Uterus (tissue), 4 donors: ENCODE results near the gene CADM4. TPM values are rescaled to one million over a fixed set of nuclear protein-coding genes. Genes with fewer than 3 reads are reported as not detected.
"Not testable (repeated sequence)": the region's sequence is repeated elsewhere in the genome, so short reads cannot be mapped to it uniquely, and the experiment has no call there.

Experiments
- DNase-seq, 2 donors: peaks; one replicate each; pipeline ENCODE4 v3.0.0-alpha.2; 2019 to 2020
- H3K27ac ChIP-seq, 2 donors: fragments of 200-600 bp; sonication (generic); 1 replicate in 1 of 2; 2 replicates in 1 of 2; pipeline ENCODE4 v1.5.1; 2016 to 2018
- H3K27me3 ChIP-seq, 2 donors: fragments of 200-600 bp; sonication (generic); one replicate each; pipeline ENCODE4 v1.5.1; 2018 to 2019; ENCODE audit warnings: control low read depth in 1 of 2
- H3K36me3 ChIP-seq, 2 donors: fragments of 200-600 bp; sonication (generic); one replicate each; pipeline ENCODE4 v1.5.1; 2019; ENCODE audit warnings: control low read depth in 1 of 2
- H3K4me1 ChIP-seq, 2 donors: fragments of 200-600 bp; sonication (generic); one replicate each; pipeline ENCODE4 v1.5.1; 2018 to 2019; ENCODE audit warnings: control low read depth in 1 of 2
- H3K4me3 ChIP-seq, 2 donors: fragments of 200-600 bp; sonication (generic); 1 replicate in 1 of 2; 2 replicates in 1 of 2; pipeline ENCODE4 v1.5.1; 2018 to 2019; ENCODE audit warnings: mild to moderate bottlenecking in 1 of 2
- H3K9me3 ChIP-seq, 2 donors: fragments of 200-600 bp; sonication (generic); one replicate each; pipeline ENCODE4 v1.5.1; 2019; ENCODE audit warnings: control low read depth in 1 of 2
- POLR2A ChIP-seq, 2 donors: fragments of 450-650 bp; IDR thresholded peaks; one replicate each; pipeline ENCODE4 v1.6.1; 2016; ENCODE audit warnings: antibody characterized with exemption in 2 of 2, mild to moderate bottlenecking in 1 of 2, moderate library complexity in 1 of 2
- intact Hi-C: fragments of 100-400 bp; cut with DNase I; formaldehyde crosslinking; loops from one replicate; pipeline ENCODE4 v1.15.1; 2023; ENCODE audit warnings: low total_unique reads
- total RNA-seq, 4 donors: library from RNA; depleted of rRNA in 3 of 4; stranded (reverse); fragments of >200 nt in 3 of 4; gene quantifications; one replicate each; pipeline versions ENCODE4 v1.1.0 to v1.2.4, GENCODE V29; 2014 to 2023
- TF ChIP-seq, protein P1 (sequence below), 4 experiments: fragments of 200-600 bp in 2 of 4; fragments of 450-650 bp in 2 of 4; sonication (generic) in 2 of 4; IDR thresholded peaks; one replicate each; pipeline ENCODE4 v1.5.1; 2016 to 2019; ENCODE audit warnings: antibody characterized with exemption in 4 of 4, mild to moderate bottlenecking in 2 of 4, moderate library complexity in 1 of 4
- donor health status: DM: yes; HTN: yes; CAD: no.

CADM4 gene
- total RNA-seq, 4 donors from 2014 or later: 2.1 to 18.6 (median 10.5) TPM

DNA sequence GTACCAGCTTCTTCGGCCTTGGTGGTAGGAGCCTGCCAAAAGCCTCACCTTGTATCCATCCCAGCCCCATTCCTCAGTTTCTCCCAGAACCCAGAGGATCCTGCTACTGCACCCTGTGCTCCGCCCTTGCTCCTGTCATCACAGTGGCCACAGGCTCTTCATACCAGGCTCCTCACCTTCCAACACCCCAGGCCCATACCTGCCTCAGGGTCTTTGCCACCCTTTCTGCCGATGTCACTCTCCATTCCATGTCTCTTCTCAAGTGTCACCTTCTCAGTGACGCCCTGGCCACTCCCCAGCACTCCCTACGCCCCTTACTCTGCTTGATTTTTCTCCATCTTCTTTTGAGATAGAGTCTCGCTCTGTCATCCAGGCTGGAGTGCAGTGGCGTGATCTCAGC, 29.8 kb downstream of the CADM4 start:
- H3K27me3 ChIP-seq: no peaks in the 10 kb centered on the region
- H3K4me3 ChIP-seq: no peak overlapping the region
- TF ChIP-seq, protein P1, sequence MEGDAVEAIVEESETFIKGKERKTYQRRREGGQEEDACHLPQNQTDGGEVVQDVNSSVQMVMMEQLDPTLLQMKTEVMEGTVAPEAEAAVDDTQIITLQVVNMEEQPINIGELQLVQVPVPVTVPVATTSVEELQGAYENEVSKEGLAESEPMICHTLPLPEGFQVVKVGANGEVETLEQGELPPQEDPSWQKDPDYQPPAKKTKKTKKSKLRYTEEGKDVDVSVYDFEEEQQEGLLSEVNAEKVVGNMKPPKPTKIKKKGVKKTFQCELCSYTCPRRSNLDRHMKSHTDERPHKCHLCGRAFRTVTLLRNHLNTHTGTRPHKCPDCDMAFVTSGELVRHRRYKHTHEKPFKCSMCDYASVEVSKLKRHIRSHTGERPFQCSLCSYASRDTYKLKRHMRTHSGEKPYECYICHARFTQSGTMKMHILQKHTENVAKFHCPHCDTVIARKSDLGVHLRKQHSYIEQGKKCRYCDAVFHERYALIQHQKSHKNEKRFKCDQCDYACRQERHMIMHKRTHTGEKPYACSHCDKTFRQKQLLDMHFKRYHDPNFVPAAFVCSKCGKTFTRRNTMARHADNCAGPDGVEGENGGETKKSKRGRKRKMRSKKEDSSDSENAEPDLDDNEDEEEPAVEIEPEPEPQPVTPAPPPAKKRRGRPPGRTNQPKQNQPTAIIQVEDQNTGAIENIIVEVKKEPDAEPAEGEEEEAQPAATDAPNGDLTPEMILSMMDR (IDR thresholded peaks at IDR 0.05): no peak
- no peak for TF ChIP-seq POLR2A (IDR thresholded peaks at IDR 0.05)
- no peak overlapping the region for H3K27ac ChIP-seq
- H3K9me3 ChIP-seq: no peaks in the 10 kb centered on the region
- no peak for DNase-seq
- H3K36me3 ChIP-seq: no peaks in the 10 kb centered on the region
- H3K4me1 ChIP-seq: no peaks in the 10 kb centered on the region
- intact Hi-C loops: no loop called here

DNA sequence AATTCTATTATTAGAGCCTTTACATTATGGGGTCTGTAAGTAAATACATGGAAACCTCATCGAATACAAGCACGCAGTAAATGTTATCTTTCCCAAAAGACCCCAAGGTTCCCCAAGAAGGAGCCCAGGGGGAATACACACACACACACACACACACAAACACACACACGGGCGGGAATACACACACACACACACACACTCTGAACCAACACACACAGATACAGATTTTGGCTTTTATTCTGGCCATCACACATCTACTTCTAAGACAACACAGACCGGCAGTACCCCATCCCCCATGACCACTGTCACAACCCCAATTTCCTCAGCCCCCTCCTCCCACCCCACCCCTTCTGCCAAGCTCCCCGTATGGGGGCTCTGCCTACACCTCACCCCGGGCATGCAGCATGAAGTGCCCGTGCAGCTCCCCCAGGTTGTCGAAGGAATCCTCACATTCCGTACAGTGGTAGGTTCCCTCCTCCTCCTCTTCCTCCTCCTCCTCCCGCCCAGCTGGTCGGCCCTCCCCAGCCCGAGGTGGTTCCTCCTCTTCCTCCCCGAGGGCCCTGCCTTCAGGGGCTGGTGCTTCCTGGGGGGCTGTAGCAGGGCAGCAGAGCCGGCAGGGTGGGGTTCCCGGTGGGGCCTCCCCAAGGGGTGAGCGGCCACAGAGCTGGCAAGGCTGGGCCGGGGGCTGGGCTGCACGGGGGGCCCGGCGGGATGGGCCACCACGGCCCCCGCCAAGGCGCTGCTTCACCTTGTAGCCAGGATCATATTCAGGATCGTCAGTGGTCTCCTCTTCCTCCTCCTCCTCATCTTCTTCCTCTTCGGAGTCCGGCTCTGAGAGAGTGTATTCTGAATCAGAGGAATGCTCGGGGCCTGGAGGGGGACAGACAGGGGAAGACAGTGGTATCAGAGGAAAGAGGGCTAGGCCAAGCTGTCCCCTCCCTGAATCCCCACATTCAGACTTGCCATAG, 32.1 kb downstream of the CADM4 start:
- Histone ChIP-seq H3K4me3 (no peak overlapping the region), H3K36me3 (no peaks in the 10 kb centered on the region), H3K9me3 (no peaks in the 10 kb centered on the region), H3K27me3 (no peaks in the 10 kb centered on the region), H3K27ac (no peak overlapping the region), H3K4me1 (no peaks in the 10 kb centered on the region)
- intact Hi-C loops: no loop called here
- TF ChIP-seq, protein P1 (IDR thresholded peaks at IDR 0.05): no peak
- no peak for TF ChIP-seq POLR2A (IDR thresholded peaks at IDR 0.05)
- DNase-seq: no peak

DNA sequence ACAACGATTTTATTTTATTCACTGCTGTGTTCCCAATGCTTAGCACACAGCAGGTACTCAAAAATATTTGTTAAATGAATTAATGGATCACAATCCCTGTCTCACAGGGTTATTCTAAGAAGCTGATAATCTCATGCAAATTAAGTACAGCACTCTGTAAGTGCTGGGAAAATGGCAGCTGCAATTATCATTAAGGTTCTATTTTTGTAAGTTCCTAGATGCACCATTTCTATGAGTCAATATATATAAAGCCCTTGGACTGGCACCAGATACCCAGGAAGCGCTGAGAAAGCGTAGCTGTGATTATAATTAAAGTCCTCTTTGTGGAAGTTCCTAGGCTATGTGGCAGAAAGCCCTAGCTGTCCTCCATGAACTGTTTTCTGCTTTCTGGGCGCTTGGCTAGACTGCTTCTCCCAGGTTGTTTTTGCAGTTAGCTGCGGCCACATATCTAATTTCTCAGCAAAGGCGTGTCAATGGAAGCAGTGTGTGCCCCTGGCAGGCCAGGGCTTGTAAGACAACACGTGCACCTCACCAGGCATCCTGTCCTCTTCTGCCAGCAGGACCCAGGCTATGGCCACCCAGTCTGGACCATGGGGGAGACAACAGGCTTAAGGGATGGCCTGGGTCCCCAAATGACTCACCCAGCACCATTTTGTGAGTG, 33.0 kb downstream of the CADM4 start:
- Histone ChIP-seq H3K27me3 (no peaks in the 10 kb centered on the region), H3K36me3 (no peaks in the 10 kb centered on the region), H3K27ac (no peak overlapping the region), H3K4me1 (no peaks in the 10 kb centered on the region), H3K4me3 (no peak overlapping the region), H3K9me3 (no peaks in the 10 kb centered on the region)
- no peak for TF ChIP-seq POLR2A (IDR thresholded peaks at IDR 0.05)
- TF ChIP-seq, protein P1 (IDR thresholded peaks at IDR 0.05): no peak
- no peak for DNase-seq
- intact Hi-C loops: no loop called here

DNA sequence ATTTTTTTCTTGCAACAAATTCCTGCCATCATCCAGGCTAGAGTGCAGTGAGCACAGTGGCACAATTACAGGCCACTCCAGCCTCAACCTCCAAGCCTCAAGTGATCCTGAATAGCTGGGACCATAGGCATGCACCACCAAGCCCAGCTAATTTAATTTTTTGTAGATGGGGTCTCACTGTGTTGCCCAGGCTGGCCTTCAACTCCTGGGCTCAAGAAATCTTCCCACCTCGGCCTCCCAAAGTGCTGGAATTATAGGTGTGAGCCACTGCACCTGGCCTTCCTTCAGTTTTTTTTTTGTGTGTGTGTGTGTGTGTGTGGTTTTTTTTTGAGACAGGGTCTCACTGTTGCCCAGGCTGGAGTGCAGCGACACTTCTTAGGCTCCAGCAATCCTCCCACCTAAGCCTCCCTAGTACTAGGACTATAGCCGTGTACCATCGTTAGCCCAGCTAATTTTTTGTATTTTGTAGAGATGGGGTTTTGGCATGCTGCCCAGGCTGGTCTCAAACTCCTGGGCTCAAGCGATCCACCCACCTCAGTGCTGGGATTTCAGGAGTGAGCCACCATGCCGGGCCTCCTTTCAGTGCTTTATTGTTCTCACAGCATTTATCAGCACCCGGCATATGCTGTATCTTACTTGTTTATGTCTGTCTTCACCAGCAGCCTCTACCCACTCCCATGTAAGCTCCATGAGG, 33.6 kb downstream of the CADM4 start:
- Histone ChIP-seq H3K4me3 (no peak overlapping the region), H3K9me3 (no peaks in the 10 kb centered on the region), H3K36me3 (no peaks in the 10 kb centered on the region), H3K27ac (no peak overlapping the region), H3K4me1 (no peaks in the 10 kb centered on the region), H3K27me3 (no peaks in the 10 kb centered on the region)
- TF ChIP-seq, protein P1 (IDR thresholded peaks at IDR 0.05): no peak
- TF ChIP-seq POLR2A (IDR thresholded peaks at IDR 0.05): no peak
- no peak for DNase-seq
- intact Hi-C loops: no loop called here

DNA sequence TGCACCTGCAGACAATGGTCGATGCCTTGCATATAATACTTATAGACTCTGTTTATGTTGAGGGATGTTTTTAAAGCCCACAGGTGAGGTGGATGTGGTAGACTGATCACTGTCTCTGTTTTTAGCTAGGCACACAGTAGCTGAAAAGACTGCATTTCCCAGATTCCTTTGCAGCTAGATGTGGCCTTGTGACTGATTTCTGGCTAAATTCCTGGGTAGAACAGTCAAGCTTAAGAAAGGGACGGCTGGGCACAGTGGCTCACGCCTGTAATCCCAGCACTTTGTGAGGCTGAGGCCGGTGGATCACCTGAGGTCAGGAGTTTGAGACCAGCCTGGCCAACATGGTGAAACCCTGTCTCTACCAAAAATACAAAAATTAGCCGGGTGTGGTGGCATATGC, 39.3 kb downstream of the CADM4 start:
- H3K4me1 ChIP-seq, intact Hi-C loops, H3K27me3 ChIP-seq, H3K9me3 ChIP-seq, H3K36me3 ChIP-seq, H3K27ac ChIP-seq, H3K4me3 ChIP-seq, DNase-seq: not testable (repeated sequence)
